K562 treated with DMSO at 1 percent for 48 hours (cell line): Measurements from ENCODE around the gene ADGRA3. TPM values are rescaled to one million over a fixed set of nuclear protein-coding genes. Genes with fewer than 3 reads are reported as not detected.

Experiments
- total RNA-seq: library from RNA; unstranded; fragments of 300-600 nt; gene quantifications from 2 replicates; pipeline ENCODE4 v1.2.3, GENCODE V29; 2022; ENCODE audit warnings: low replicate concordance; ENCODE audit errors: extremely low read depth

The ADGRA3 gene
- not detected in 2 replicates for total RNA-seq

GRCh38 chr4:22515888-22516541 lies at the start of gene ADGRA3:
Gene ADGRA3 (minus strand): TSS chr4:22516066. CDS start chr4:22515784, 282 bp downstream.

Other genes starting within 250 kb of the ADGRA3 start
- gene GBA3, start 176.9 kb upstream of the ADGRA3 start, total RNA-seq = not detected in 2 replicates